ENCODE results near the gene SLC7A8.
"Not testable (repeated sequence)": the region's sequence is repeated elsewhere in the genome, so short reads cannot be mapped to it uniquely, and the experiment has no call there.

SLC7A8 gene

DNA sequence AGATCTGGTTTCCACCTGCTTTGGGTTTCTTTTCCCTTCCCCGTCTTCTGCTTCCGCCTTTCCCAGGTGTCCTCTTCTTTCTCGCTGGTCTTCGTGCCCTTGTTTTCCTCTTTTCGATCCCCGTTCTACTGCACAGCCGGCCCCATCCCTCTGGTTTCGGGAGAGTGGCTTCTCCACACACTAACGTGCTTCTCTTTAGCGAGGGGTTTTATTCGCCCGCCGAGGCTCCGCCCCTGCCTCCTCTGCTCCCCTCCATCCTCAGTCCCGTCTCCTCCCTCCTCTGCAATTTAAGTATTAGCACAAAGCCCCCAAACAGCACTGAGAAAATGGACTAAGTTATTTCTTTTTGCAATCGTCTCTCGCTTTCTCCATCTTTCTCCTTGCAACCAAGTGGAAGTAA is at the start of gene SLC7A8:
SLC7A8 (minus strand) TSS at position 182 of the 400 bp plus-strand sequence. CDS start 746 bp downstream, outside the sequence.
- DNase-seq (ENCODE audit: low read depth): no peak

DNA sequence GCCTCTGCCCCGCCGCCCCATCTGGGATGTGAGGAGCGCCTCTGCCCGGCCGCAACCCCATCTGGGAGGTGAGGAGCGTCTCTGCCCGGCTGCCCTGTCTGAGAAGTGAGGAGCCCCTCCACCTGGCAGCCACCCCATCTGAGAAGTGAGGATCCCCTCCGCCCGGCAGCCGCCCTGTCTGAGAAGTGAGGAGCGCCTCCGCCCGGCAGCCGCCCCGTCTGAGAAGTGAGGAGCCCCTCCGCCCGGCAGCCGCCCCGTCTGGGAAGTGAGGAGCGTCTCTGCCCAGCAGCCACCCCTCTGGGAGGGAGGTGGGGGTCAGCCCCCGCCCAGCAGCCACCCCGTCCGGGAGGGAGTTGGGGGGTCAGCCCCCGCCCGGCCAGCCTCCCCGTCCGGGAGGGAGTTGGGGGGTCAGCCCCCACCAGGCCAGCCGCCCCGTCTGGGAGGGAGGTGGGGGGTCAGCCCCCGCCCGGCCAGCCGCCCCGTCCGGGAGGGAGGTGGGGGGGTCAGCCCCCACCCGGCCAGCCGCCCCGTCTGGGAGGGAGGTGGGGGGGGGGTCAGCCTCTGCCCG is 48.9 kb upstream of the SLC7A8 start:
- DNase-seq (ENCODE audit: low read depth): not testable (repeated sequence)

DNA sequence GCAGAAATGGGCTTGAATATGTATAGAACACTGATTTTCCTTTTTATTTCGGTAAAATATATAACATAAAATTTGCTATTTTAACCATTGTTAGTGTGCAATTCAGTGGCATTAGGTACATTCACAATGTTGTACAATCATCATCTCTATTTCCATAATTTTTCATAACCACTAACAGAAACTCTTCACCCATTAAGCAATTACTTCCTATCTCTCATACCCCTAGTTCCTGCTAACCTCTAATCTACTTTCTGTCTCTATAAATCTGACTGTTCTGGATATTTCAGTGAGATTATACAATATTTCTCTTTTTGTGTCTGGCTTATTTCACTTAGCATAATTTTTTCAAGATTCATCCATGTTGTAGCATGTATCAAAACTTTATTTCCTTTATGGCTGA is 45.4 kb upstream of the SLC7A8 start:
- DNase-seq (ENCODE audit: low read depth): no peak

DNA sequence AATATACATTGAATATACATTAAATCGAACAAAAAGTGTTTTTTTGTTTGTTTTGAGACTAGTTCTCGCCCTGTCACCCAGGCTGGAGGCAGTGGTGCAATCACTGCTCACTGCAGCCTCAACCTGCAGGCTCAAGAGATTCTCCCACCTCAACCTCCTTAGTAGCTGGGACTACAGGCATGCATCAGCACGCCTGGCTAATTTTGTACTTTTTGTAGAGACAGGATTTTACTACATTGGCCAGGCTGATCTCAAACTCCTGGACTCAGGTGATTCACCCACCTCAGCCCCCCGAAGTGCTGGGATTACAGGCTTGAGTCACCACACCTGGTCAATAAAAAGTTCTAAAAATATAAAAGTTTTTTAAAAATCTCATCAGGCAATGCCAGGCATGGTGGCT is 44.1 kb upstream of the SLC7A8 start:
- DNase-seq (ENCODE audit: low read depth): no peak

DNA sequence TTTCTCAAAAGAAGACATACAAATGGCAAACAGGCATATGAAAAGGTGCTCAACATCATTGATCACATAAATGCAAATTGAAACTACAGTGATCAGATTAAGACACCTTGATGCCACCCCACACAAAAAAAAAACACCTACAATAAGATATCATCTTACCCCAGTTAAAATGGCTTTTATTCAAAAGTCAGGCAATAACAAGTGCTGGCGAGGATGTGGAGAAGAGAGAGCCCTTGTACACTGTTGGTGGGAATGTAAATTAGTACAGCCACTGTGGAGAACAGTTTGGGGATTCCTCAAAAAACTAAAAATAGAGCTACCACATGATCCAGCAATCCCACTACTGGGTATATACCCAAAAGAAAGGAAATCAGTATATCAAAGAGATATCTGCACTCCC is 41.5 kb upstream of the SLC7A8 start:
- DNase-seq (ENCODE audit: low read depth): not testable (repeated sequence)

DNA sequence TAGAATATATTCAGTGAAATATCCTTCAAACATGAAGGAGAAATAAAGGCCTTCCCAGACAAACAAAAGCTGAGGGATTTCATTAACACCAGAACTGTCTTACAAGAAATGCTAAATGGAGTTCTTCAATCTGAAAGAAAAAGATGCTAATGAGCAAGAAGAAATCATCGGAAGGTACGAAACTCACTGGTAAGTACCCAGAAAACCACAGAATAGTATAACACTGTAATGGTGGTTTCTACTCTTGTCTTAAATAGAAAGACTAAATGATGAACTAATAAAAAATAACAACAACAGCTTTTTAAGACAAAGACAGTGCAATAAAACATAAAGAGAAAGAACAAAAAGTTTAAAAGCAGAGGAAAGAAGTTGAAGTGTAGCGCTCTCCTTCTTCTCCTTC is 35.6 kb upstream of the SLC7A8 start:
- DNase-seq (ENCODE audit: low read depth): no peak

DNA sequence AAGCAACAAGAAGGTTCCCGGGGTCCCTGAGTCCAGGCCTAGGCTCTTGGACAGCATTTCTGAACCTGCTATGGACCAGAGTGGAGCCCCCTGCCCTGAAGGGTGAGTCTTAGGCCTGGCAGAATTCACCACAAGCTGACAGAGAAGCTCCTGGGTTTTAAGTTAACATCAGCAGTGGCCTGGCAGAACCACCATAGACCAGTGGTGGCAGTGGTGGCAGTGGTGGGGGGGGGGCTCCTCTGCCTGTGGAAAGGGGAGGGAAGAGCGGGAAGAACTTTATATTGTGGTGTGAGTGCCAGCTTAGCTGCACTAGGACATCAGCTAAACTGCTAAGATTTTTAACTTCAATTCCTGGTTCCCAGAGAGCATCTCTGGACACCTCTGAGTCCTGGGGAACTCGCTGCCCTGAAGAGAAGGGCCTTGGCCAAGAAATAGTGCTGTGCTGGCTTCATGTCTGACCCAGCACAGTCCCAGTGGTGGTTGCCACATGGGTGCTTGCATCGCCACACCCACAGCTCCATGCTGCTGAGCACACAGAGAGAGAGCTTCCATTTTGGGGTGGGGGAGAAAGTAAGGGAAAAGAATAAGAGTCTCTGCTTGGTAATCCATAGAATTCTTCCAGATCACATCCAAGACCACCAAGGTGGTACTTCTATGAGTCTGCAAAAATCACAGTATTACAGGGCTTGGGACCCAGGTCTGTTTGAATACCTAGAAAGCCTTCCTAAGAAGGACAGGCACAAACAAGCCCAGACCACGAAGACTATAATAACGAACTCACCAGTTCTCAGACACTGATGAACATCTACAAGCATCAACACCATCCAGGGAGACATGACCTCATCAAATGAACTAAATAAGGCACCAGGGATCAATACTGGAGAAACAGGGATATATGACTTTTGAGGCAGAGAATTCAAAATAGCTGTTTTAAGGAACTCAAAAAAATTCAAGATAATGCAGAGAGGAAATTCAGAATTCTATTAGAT is 33.9 kb upstream of the SLC7A8 start:
- DNase-seq (ENCODE audit: low read depth): no peak

DNA sequence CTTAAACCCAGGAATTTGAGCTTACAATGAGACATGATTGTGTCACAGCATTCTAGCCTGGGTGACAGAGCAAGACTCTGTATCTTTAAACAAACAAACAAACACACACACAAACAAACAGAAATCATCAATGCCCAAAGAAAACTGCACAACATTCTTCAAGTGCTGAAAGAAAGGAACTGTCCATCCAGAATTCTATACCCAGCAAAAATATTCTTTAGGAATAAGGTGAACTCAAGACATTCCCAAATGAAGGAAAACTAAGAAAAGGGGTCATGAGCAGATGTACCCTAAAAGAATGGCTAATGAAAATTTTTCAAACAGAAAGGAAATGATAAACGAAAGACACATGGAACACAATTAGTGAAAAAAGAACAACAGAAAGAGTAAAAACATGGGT is 32.0 kb upstream of the SLC7A8 start:
- no peak for DNase-seq (ENCODE audit: low read depth)

DNA sequence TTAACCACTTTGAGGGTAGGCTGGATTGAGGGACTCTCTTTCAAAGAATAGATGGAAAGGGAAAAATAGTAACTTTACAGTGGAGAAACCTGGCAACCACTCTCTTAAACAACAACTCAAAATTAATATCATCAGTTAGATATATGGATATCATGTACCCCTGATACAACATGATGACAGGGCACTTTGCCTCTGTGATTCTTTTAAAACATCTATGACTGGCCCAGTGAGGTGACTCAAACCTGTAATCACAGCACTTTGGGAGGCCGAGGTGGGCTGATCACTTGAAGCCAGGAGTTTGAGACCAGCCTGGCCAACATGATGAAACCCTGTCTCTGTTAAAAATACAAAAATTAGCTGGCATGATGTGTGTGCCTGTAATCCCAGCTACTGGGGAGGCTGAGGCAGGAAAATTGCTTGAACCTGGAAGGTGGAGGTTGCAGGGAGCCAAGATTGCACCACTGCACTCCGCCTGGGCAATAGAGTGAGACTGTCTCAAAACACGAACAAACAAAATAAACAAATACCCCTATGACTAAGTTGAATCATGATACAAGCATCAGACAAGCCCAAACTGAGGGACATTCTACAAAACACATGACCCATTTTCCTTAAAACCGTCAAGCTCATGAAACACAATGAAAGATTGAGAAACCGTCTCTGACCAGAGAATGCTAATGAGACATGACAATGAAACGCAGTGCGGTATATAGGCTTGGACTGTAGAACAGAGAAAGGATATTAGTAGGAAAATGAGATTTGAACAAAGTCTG is 26.4 kb upstream of the SLC7A8 start:
- no peak for DNase-seq (ENCODE audit: low read depth)

DNA sequence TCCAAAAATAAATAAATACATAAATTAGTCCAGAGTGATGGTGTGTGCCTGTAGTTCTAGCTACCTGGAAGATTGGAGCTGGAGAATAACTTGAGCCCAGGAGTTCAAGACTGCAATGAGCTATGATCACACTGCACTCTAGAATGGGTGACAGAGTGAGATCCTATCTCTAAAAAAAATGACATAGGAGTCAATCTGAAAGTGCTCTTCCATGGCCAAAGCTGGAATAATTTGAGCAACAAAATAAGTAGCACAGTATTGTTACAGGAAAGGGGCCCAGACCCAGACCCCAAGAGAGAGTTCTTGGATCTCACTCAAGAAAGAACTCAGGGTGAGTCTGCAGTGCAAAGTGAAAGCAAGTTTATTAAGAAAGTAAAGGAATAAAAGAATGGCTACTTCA is 24.9 kb upstream of the SLC7A8 start:
- no peak for DNase-seq (ENCODE audit: low read depth)

DNA sequence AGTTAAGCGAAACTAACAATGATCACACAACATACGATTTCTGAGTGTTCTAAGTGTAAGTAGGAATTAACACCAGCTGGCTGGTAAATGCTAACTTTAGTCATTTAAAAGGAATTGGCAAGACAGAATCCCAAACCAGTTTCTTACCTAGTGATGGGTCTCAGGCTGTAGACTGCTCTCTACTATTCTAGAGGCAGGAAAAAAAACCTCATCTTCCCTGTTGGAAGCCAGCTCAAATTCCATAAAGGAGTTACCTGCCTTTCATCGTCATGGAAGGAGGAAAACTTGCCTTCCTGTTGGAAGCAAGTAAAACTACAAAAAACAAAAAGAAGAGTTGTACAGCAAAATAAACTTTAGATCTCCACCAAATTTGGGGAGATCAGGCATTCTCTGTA is 23.7 kb upstream of the SLC7A8 start:
- no peak for DNase-seq (ENCODE audit: low read depth)

DNA sequence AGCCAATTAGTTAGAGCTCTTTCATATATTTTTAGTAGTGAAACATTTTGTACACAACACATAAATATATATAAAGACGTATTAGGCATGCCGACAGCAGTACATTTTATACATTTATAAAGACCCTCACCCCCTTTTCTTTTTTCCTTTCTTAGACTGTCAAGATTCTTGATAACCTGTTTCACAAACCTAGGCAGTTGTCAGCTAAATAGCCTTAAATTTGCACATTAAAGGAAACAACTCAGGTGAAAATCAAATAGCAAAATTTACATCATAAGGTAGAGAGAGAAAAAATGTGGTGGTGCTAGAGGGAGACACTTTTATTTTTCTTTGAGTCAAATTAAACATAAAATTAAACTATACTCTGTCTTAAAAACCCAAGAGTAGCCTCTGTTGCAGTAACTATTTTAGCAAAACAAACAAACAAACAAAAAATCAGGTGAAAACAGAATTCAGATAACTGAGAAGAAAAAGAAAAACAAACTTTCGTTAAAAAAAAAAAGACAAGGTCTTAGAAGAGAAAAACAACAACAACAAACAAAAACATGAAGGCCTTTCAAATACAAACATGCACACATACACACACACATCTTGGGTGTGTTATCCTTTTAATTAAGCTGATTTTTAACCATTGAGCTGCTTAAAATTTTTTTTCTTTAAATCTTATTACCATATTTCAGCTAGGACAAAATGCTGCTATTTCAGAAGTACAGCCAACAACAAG is 23.1 kb upstream of the SLC7A8 start:
- no peak for DNase-seq (ENCODE audit: low read depth)

DNA sequence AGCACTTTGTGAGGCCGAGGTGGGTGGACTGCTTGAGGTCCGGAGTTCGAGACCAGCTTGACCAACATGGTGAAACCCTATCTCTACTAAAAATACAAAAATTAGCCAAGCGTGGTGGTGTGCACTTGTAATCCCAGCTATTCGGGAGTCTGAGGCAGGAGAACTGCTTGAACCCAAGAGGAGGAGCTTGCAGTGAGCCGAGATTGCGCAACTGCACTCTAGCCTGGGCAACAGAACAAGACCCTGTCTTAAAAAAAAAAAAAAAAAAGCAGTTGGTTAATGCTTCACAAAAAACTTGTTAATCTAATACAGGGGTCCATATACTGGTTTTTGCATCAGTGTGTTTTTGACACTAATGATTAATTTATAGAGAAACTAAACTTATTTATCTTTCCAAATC is 18.5 kb upstream of the SLC7A8 start:
- DNase-seq (ENCODE audit: low read depth): no peak

DNA sequence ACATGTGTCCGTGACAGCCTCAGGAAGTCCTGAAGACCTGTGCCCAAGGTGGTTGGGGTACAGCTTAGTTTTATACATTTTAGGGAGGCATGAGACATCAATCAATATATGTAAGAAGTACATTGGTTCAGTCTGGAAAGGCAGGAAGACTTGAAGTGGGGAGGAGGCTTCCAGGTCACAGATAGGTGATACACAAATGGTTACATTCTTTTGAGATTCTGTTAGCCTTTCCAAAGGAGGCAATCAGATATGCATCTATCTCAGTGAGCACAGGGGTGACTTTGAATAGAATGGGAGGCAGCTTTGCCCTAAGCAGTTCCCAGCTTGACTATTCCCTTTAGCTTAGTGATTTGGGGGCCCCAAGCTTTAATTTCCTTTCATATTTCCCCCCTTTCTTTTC is 15.7 kb upstream of the SLC7A8 start:
- DNase-seq (ENCODE audit: low read depth): not testable (repeated sequence)

DNA sequence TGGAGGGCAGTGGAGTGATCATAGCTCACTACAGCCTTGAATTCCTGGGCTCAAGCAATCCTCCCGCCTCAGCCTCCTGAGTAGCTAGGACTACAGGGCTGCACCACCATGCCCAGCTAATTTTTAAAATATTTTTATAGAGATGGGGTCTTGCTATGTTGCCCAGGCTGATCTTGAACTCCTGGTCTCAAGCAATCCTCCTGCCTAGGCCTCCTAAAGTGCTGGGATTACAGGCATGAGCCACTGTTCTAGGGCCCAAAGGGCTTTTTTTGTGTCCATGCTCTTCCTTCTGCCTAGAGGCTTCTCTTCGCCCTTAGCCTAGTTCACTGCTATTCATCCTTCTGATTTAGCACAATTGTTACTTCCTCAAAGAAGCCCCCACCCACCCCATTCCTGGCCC is 13.0 kb upstream of the SLC7A8 start:
- not testable (repeated sequence) for DNase-seq (ENCODE audit: low read depth)

DNA sequence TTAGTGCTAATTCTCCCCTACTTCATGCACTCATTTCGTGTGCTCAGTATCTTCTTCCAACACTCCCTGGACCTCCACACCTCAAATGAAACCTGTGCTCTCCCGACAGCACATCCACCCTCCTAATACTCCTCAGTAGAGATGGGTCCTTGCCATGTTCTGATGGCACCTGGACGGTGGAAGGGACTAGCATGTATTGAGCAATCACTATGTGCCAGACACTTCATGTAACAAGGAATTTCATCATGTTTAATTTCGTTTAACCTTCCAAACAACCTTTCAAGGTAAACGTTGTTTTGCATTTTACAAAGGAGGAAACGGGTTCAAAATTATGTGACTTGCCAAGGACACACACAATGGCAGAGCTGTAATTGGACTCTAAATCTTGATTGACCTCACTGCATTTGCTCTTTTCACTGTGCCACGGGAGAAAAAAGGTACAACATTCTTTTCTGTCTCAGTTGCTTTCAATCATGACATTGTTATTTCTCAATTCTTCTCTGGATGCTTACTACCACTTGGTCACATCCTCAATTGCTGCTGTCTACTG is 12.2 kb upstream of the SLC7A8 start:
- no peak for DNase-seq (ENCODE audit: low read depth)

DNA sequence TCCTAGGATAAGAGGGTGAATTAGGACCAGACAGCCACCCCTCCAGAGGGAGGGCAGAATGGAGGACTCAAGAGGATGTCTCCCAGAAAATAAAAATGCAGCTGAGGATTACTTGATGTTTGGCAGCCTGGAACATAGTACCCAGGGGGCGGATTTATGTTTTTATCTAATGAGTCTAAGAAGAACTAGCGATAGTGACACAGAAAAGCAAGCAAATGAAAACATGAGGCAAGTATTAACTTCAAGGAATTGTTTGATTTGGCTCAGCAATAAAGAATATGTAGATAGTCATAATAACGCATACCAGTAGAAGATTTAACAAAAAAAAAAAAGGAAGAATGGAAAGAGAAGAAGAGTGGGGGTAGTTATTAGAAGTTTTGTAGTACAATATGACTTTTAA is 10.0 kb upstream of the SLC7A8 start:
- no peak for DNase-seq (ENCODE audit: low read depth)

DNA sequence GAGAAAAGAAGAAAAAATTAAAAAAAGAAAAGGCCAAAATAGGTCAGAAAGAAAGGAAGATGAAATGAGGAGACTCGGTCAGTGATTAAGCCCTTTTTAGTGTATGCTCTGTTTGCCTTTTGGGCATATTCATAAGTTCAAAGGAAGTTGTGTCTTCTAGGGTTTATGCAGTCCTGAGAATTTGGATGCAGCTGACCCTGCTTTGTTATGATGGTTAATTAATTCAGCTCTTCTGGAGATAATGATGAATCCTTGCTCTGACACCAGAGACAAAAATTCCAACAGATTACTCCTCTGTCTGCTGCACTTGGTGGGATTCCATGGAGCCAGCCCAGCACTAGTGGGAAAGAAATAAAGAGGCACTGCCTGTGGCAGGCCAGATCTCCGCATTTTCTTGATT is 4.5 kb upstream of the SLC7A8 start:
- DNase-seq (ENCODE audit: low read depth): no peak

DNA sequence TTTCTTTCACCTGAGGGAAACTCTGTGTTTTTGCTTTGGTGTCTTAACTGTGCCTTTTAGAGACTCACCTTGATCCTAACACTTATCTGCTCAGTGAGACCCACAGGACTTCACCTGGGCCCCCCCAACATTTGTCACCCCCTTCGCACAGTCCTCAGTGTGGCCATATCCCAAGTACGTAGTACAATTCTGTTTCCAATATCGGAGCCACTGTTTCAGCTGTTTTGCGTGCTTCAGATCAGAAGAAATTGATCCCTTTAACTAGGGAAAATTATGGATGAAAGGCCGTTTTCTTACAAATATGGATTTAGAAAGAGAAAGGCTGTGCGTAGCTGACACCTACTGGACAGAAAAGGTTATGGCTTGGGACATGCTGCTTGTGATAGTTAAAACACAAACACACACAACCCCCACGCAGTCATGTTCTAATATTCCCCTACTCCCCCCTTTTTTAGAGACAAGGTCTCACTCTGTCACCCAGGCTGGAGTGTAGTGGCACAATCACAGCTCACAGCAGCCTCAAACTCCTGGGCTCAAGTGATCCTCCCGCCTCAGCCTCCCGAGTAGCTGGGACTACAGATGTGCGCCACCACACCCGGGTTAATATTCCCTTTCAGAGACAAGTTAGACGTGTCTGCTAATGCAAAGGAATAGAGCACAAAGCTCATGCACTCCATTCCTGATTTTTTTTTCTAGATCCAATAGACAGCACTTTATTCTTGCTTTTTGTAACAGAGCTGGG is 3.6 kb upstream of the SLC7A8 start:
- peak; percentile 19 for DNase-seq (ENCODE audit: low read depth)

DNA sequence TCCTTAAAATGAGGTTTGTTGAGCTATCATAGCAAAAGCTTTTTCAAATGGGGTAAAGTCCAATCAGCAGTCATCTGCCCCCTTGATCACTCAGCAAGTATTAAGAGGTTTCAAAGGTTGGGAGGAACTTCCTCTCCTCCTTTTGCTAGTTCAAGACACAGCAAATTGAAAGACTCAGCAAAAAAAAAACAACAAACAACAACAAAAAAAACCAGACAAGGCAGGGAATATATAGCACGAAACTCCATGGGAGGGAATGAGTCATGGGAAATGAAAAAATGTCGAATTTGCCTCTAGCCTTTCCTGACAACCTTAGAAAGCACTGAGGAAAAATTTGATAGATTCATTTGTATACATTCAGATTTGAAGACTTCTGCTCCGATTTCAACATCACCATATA is 1.6 kb upstream of the SLC7A8 start:
- no peak for DNase-seq (ENCODE audit: low read depth)

DNA sequence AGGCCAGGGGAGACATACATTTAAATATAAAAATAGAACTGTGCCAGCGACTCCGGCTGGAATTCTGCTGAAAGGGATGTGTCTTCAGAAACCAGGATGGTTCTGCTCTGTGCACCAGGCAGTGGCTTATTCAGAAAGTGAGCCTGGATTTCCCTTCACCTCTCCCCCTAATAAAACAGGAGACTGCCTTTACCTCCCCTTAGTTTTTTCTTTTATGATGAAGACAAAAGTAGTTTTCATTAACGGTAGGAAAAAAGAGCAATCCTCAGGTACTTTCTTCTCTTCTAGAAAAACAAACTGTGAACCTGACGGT is 346 bp downstream of the SLC7A8 start:
- DNase-seq (ENCODE audit: low read depth): no peak
